AG09319 (cell line): Measurements from ENCODE around the gene APOA1.
A peak's percentile ranks its signal among the peaks of the same experiment; 100 is the strongest.
"Not testable (repeated sequence)": the region's sequence is repeated elsewhere in the genome, so short reads cannot be mapped to it uniquely, and the experiment has no call there.

Experiments used
- DNase-seq: peaks from one replicate; pipeline ENCODE4 v3.0.0-alpha.2; 2010; ENCODE audit warnings: low read depth; ENCODE audit errors: extremely low read depth
- TF ChIP-seq, protein P1 (sequence below): IDR thresholded peaks from 2 replicates; pipeline ENCODE4 v1.5.1; 2011; ENCODE audit warnings: low read depth, mild to moderate bottlenecking, inconsistent platforms, low read length, moderate library complexity

Gene APOA1

GRCh38 chr11:116835791-116836631, 1.4 kb downstream of the APOA1 start:
- DNase-seq = peak; percentile 89

DNA sequence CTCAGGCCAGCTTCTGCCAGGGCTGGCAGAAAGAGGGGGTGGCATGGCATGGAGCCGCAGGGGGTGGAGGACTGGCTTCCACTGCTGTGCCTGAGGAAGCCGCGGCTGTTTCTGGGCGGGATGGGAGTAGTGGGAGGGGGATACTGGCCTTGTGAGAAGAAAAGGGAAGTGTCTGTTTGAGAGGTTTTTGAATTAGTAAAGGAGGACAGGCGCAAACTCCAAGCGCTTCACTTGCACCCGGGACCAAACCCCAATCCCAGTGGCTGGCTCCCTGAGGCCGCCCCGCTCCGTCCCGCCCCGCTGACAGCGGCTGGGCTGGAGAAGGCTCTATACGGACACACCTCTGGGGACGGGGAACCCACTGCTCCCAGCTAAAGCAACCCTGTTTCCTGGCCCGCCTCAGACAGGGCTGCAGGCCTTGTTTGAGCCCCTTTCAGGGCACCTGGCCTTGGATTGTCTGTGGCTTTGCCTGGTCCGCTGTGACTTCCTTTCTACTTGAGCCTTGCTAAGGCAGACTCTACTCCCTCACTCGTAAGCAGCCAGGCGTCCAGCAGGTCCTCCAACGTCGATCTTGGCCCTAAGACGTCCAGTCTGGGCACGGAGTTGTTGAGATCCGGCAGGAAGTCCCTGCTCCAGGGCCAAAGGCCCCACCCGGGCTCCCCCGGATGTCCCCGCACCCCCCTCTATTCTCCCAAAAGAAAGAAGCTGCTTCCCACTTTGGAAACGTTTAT, 2.2 kb downstream of the APOA1 start:
- DNase-seq = no peak
- TF ChIP-seq, protein P1, sequence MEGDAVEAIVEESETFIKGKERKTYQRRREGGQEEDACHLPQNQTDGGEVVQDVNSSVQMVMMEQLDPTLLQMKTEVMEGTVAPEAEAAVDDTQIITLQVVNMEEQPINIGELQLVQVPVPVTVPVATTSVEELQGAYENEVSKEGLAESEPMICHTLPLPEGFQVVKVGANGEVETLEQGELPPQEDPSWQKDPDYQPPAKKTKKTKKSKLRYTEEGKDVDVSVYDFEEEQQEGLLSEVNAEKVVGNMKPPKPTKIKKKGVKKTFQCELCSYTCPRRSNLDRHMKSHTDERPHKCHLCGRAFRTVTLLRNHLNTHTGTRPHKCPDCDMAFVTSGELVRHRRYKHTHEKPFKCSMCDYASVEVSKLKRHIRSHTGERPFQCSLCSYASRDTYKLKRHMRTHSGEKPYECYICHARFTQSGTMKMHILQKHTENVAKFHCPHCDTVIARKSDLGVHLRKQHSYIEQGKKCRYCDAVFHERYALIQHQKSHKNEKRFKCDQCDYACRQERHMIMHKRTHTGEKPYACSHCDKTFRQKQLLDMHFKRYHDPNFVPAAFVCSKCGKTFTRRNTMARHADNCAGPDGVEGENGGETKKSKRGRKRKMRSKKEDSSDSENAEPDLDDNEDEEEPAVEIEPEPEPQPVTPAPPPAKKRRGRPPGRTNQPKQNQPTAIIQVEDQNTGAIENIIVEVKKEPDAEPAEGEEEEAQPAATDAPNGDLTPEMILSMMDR = no peak

More at GRCh38 chr11:116835791-116836631, 1.4 kb downstream of the APOA1 start:
- TF ChIP-seq, protein P1 = peak; percentile 64

DNA sequence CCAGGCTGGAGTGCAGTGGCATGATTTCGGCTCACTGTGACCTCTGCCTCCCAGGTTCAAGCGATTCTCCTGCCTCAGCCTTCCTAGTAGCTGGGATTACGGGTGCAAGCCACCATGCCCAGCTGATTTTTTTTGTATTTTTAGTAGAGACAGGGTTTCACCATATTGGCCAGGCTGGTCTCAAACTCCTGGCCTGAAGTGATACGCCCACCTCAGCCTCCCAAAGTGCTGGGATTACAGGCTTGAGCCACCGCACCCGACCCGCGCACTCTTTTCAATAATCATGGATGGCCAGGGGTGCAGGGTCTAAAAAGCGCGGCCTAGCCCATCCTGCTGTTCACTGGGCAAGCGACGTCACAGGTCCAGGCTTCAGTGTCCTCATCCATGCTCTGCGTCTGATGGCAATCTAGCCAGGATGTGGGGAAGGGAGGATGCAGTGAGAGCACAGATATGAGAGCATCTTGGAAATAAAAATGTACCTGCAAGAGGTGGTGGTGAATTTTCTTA, 2.8 kb downstream of the APOA1 start:
- DNase-seq = not testable (repeated sequence)

DNA sequence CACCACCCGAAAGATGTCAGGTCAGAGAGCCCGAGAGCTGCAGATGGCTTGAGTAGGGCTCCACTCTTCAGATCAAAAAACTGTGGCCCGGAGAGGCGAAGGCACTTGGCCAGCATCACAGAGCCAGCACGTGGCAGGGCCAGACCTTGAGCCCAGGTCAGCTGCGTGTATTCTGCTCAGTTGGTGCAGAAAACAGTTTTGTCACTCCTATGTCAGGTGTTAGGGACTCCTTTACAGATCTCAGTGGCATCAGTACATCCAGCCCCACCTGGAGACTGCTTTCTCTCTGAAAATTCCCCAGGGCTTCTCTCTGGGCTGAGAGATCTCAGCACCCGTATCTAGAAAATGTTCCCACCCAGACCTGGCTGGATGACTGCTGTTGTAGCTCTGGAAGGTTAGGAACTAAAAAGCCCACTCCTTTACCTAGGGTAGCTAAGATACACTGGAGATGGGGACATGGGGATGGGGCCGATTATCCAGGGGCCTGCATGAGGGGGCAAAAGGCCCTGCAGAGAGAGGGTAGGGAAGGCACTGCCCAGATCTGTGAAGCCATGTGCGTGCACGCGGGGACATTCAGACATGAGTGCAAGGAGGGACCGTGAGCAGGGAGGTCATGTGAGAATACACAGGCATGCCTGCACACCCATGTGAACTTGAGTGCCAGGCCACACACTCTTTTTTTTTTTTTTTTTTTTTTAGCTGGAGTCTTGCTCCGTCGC, 3.4 kb downstream of the APOA1 start:
- TF ChIP-seq, protein P1 = no peak

GRCh38 chr11:116833491-116833815, 4.0 kb downstream of the APOA1 start:
- TF ChIP-seq, protein P1 = no peak
- no peak for DNase-seq

More for the DNA sequence above, 3.4 kb downstream of the APOA1 start:
- DNase-seq = no peak

GRCh38 chr11:116832350-116833290, 4.8 kb downstream of the APOA1 start:
- TF ChIP-seq, protein P1 = no peak
- DNase-seq = no peak

- no peak for DNase-seq
- TF ChIP-seq, protein P1 = no peak
These were observed 5.6 kb downstream of the APOA1 start for GRCh38 chr11:116831790-116832349.
